ENCODE measurements around the gene ARHGAP23.

- no peak for TF ChIP-seq POLR2A (IDR thresholded peaks at IDR 0.05; ENCODE audit: low read length)
- TF ChIP-seq GATA1 (IDR thresholded peaks at IDR 0.05; ENCODE audit: low read depth, low read length), result no peak
Observed at GRCh38 chr17:38536661-38537060, 108.4 kb downstream of the ARHGAP23 start.

Data from erythroblast (primary cell).